NCI-H128 (cell line): ENCODE measurements around the gene AMD1.
"Not testable (repeated sequence)": the region's sequence is repeated elsewhere in the genome, so short reads cannot be mapped to it uniquely, and the experiment has no call there.

Experiments used
- DNase-seq: peaks from one replicate; lab custom pipeline; 2025; ENCODE audit not compliant: unreplicated experiment; lab: John Stamatoyannopoulos, UW

AMD1 gene

GRCh38 chr6:110877569-110877968 lies 3.0 kb downstream of the AMD1 start:
- DNase-seq = no peak

- no peak for DNase-seq
These were observed 4.4 kb downstream of the AMD1 start for GRCh38 chr6:110878751-110879522.

- DNase-seq = no peak
These were observed 6.1 kb downstream of the AMD1 start for GRCh38 chr6:110880651-110881050.

GRCh38 chr6:110881546-110882273 lies 7.1 kb downstream of the AMD1 start:
- no peak for DNase-seq

GRCh38 chr6:110882274-110882619 lies 7.7 kb downstream of the AMD1 start:
- DNase-seq = no peak

GRCh38 chr6:110882824-110883554 lies 8.4 kb downstream of the AMD1 start:
- DNase-seq = no peak

- no peak for DNase-seq
These were observed 9.7 kb downstream of the AMD1 start for GRCh38 chr6:110884321-110884720.

GRCh38 chr6:110885526-110885925 lies 10.9 kb downstream of the AMD1 start:
- no peak for DNase-seq

- no peak for DNase-seq
These were observed 12.1 kb downstream of the AMD1 start for GRCh38 chr6:110886555-110887167.

GRCh38 chr6:110890288-110890687 lies 15.7 kb downstream of the AMD1 start:
- no peak for DNase-seq

- DNase-seq = no peak
These were observed 21.5 kb downstream of the AMD1 start for GRCh38 chr6:110895907-110896608.

GRCh38 chr6:110897433-110897832 lies 22.8 kb downstream of the AMD1 start:
- DNase-seq = no peak

GRCh38 chr6:110898111-110898510 lies 23.5 kb downstream of the AMD1 start:
- DNase-seq = no peak

GRCh38 chr6:110900028-110900598 lies 25.5 kb downstream of the AMD1 start:
- DNase-seq = no peak

- DNase-seq = not testable (repeated sequence)
These were observed 27.0 kb downstream of the AMD1 start for GRCh38 chr6:110901601-110902000.

GRCh38 chr6:110902091-110902490 lies 27.5 kb downstream of the AMD1 start:
- no peak for DNase-seq

GRCh38 chr6:110906273-110906672 lies 31.7 kb downstream of the AMD1 start:
- not testable (repeated sequence) for DNase-seq

- DNase-seq = no peak
These were observed 56.2 kb downstream of the AMD1 start for GRCh38 chr6:110930781-110931180.

GRCh38 chr6:110933912-110934311 lies 59.3 kb downstream of the AMD1 start:
- DNase-seq = no peak

GRCh38 chr6:110934381-110934898 lies 59.9 kb downstream of the AMD1 start:
- no peak for DNase-seq
